IMR-90 (cell line): ENCODE data around the gene CCER1. TPM values are rescaled to one million over a fixed set of nuclear protein-coding genes. Genes with fewer than 3 reads are reported as not detected.

Experiments
- ATAC-seq: fragments of 200-7000 bp; cut with Tn5 transposase; 2 replicates; pipeline ENCODE4 v1.9.1; 2020; ENCODE audit warnings: low read depth, mild to moderate bottlenecking, moderate library complexity
- BruUV-seq: library from RNA; stranded (reverse); fragments of 400-500 nt; replicated peaks from 2 replicates; lab custom pipeline; 2021; lab: Mats Ljungman, UMichigan
- CTCF ChIA-PET: fragments of 300-600 bp; formaldehyde crosslinking; extraction: SDS; loops from one replicate; lab custom pipeline; 2021; ENCODE audit warnings: antibody characterized with exemption; lab: Yijun Ruan, JAX
- POLR2A ChIA-PET: fragments of 300-600 bp; sonication (Branson Sonifier 250); formaldehyde crosslinking; loops from one replicate; lab custom pipeline; 2022; ENCODE audit warnings: antibody characterized with exemption; ENCODE audit not compliant: unreplicated experiment; lab: Charles Lee
- DNase-seq: peaks from one replicate; pipeline ENCODE4 v3.0.0; 2013
- H2AFZ ChIP-seq: replicated peaks from 2 replicates; pipeline ENCODE3; 2013; ENCODE audit warnings: low read length, mild to moderate bottlenecking; ENCODE audit not compliant: poor library complexity
- H2AK5ac ChIP-seq: 2 replicates; pipeline ENCODE4 v1.6.1; 2013; ENCODE audit warnings: low read depth, low read length, inconsistent platforms
- H2AK9ac ChIP-seq: replicated peaks from 2 replicates; pipeline ENCODE3; 2013; ENCODE audit warnings: mild to moderate bottlenecking, low read depth, low read length, moderate library complexity; ENCODE audit not compliant: poor library complexity
- H2BK120ac ChIP-seq: 2 replicates; pipeline ENCODE4 v1.6.1; 2013; ENCODE audit warnings: low read depth, low read length, inconsistent platforms
- H2BK15ac ChIP-seq: 3 replicates; pipeline ENCODE4 v1.6.1; 2013; ENCODE audit warnings: low read depth, low read length, inconsistent platforms
- H2BK20ac ChIP-seq: 2 replicates; pipeline ENCODE4 v1.6.1; 2013; ENCODE audit warnings: low read depth, mild to moderate bottlenecking, inconsistent platforms, low read length, moderate library complexity
- H2BK5ac ChIP-seq: 2 replicates; pipeline ENCODE4 v1.6.1; 2013; ENCODE audit warnings: mild to moderate bottlenecking, low read depth, low read length, inconsistent platforms; ENCODE audit not compliant: poor library complexity, severe bottlenecking
- H3K14ac ChIP-seq: replicated peaks from 2 replicates; pipeline ENCODE4 v1.6.1; 2013; ENCODE audit warnings: low read depth, low read length, inconsistent platforms
- H3K18ac ChIP-seq: 2 replicates; pipeline ENCODE4 v1.6.1; 2013; ENCODE audit warnings: low read depth, low read length, control low read depth
- H3K23ac ChIP-seq: 2 replicates; pipeline ENCODE4 v1.6.1; 2013; ENCODE audit warnings: low read depth, low read length, inconsistent platforms
- H3K27ac ChIP-seq: 2 replicates; pipeline ENCODE4 v1.5.1; 2013; ENCODE audit warnings: mild to moderate bottlenecking, control low read depth, low read length; ENCODE audit not compliant: insufficient read depth
- H3K27me3 ChIP-seq: 2 replicates; pipeline ENCODE4 v1.6.1; 2013; ENCODE audit warnings: low read length; ENCODE audit not compliant: control insufficient read depth, insufficient read depth
- H3K36me3 ChIP-seq: 2 replicates; pipeline ENCODE4 v1.6.1; 2013; ENCODE audit warnings: low read length, mixed read lengths; ENCODE audit not compliant: control insufficient read depth, insufficient read depth
- H3K4ac ChIP-seq: 2 replicates; pipeline ENCODE4 v1.6.1; 2013; ENCODE audit warnings: low read depth, low read length, inconsistent platforms
- H3K4me1 ChIP-seq: 2 replicates; pipeline ENCODE4 v1.6.1; 2013; ENCODE audit warnings: low read length, mixed read lengths; ENCODE audit not compliant: control insufficient read depth, insufficient read depth
- H3K4me2 ChIP-seq: 2 replicates; pipeline ENCODE4 v1.6.1; 2013; ENCODE audit warnings: low read depth, mild to moderate bottlenecking, control low read depth, low read length, moderate library complexity
- H3K4me3 ChIP-seq: 2 replicates; pipeline ENCODE4 v1.5.1; 2013; ENCODE audit warnings: low read depth, mild to moderate bottlenecking, control low read depth, low read length, moderate library complexity; ENCODE audit not compliant: insufficient read depth
- H3K56ac ChIP-seq: 2 replicates; pipeline ENCODE4 v1.6.1; 2013; ENCODE audit warnings: low read length, inconsistent platforms; ENCODE audit not compliant: insufficient read depth; ENCODE audit errors: extremely low read depth
- H3K79me1 ChIP-seq, 2 experiments: 2 replicates each; pipeline ENCODE4 v1.6.1; 2013; ENCODE audit warnings: low read length in 2 of 2, inconsistent platforms in 1 of 2, low read depth in 1 of 2
- H3K9ac ChIP-seq: 2 replicates; pipeline ENCODE4 v1.6.1; 2013; ENCODE audit warnings: low read depth, low read length, control low read depth
- H3K9me1 ChIP-seq: 2 replicates; pipeline ENCODE4 v1.6.1; 2013; ENCODE audit warnings: low read length, inconsistent platforms; ENCODE audit not compliant: insufficient read depth
- H3K9me3 ChIP-seq: 2 replicates; pipeline ENCODE4 v1.6.1; 2013; ENCODE audit warnings: low read length; ENCODE audit not compliant: control insufficient read depth, insufficient read depth
- H4K20me1 ChIP-seq: 2 replicates; pipeline ENCODE4 v1.6.1; 2013; ENCODE audit warnings: low read length, inconsistent platforms; ENCODE audit not compliant: insufficient read depth
- H4K5ac ChIP-seq: 2 replicates; pipeline ENCODE4 v1.6.1; 2013; ENCODE audit warnings: mild to moderate bottlenecking, low read depth, low read length, control low read depth
- H4K8ac ChIP-seq, 2 experiments: 2 replicates each; pipeline ENCODE4 v1.6.1; 2013; ENCODE audit warnings: low read depth in 2 of 2, low read length in 2 of 2, control low read depth in 1 of 2, inconsistent platforms in 1 of 2
- H4K91ac ChIP-seq: 2 replicates; pipeline ENCODE4 v1.6.1; 2013; ENCODE audit warnings: low read depth, low read length, inconsistent platforms; ENCODE audit not compliant: insufficient read depth
- BHLHE40 ChIP-seq: fragments of 150-350 bp; IDR thresholded peaks from 2 replicates; pipeline ENCODE4 v1.6.1; 2016; ENCODE audit warnings: mild to moderate bottlenecking, low read depth, low read length
- CEBPB ChIP-seq: IDR thresholded peaks from 2 replicates; pipeline ENCODE4 v1.6.1; 2012; ENCODE audit warnings: low read depth, low read length, improper control_type of control experiment
- CHD1 ChIP-seq: IDR thresholded peaks from 2 replicates; pipeline ENCODE4 v1.6.1; 2012; ENCODE audit warnings: low read depth, low read length, improper control_type of control experiment
- ELK1 ChIP-seq: fragments of 150-350 bp; IDR thresholded peaks from 2 replicates; pipeline ENCODE4 v1.6.1; 2016; ENCODE audit warnings: low read depth, mild to moderate bottlenecking, low read length, moderate library complexity, borderline replicate concordance
- FOS ChIP-seq: fragments of 150-350 bp; IDR thresholded peaks from 2 replicates; pipeline ENCODE4 v1.6.1; 2016; ENCODE audit warnings: low read depth, low read length
- MAFK ChIP-seq: IDR thresholded peaks from 2 replicates; pipeline ENCODE4 v1.6.1; 2012; ENCODE audit warnings: low read depth, low read length, improper control_type of control experiment
- MAZ ChIP-seq: IDR thresholded peaks from 2 replicates; pipeline ENCODE4 v1.6.1; 2012; ENCODE audit warnings: low read depth, mild to moderate bottlenecking, low read length, improper control_type of control experiment, moderate library complexity, borderline replicate concordance
- MXI1 ChIP-seq: IDR thresholded peaks from 2 replicates; pipeline ENCODE4 v1.6.1; 2012; ENCODE audit warnings: low read depth, mild to moderate bottlenecking, low read length, moderate library complexity, borderline replicate concordance
- NFE2L2 ChIP-seq: fragments of 150-350 bp; IDR thresholded peaks from 2 replicates; pipeline ENCODE4 v1.6.1; 2016; ENCODE audit warnings: low read depth, mild to moderate bottlenecking, low read length
- POLR2A ChIP-seq: IDR thresholded peaks from 2 replicates; pipeline ENCODE4 v1.6.1; 2012; ENCODE audit warnings: mild to moderate bottlenecking, low read depth, low read length
- RAD21 ChIP-seq: IDR thresholded peaks from 2 replicates; pipeline ENCODE4 v1.6.1; 2012; ENCODE audit warnings: low read length, improper control_type of control experiment
- RCOR1 ChIP-seq: IDR thresholded peaks from 2 replicates; pipeline ENCODE4 v1.6.1; 2012; ENCODE audit warnings: mild to moderate bottlenecking, low read length, improper control_type of control experiment; ENCODE audit not compliant: insufficient replicate concordance
- RFX5 ChIP-seq: IDR thresholded peaks from 2 replicates; pipeline ENCODE4 v1.8.0; 2012; ENCODE audit warnings: low read depth, mild to moderate bottlenecking, low read length, moderate library complexity
- SMC3 ChIP-seq: fragments of 150-350 bp; IDR thresholded peaks from 2 replicates; pipeline ENCODE4 v1.6.1; 2016; ENCODE audit warnings: low read depth, mild to moderate bottlenecking, antibody characterized with exemption, low read length, moderate library complexity
- dilution Hi-C: fragments of 300-500 bp; cut with HindIII; formaldehyde crosslinking; loops from one replicate; pipeline ENCODE4 v1.14.3; 2018; ENCODE audit warnings: low sequenced_read_pairs; ENCODE audit not compliant: unreplicated experiment
- in situ Hi-C: fragments of 300-500 bp; cut with MboI; formaldehyde crosslinking; loops from 3 replicates; pipeline ENCODE4 v1.14.3; 2019; ENCODE audit warnings: low sequenced_read_pairs, inconsistent platforms, mixed read lengths
- intact Hi-C: fragments of 100-400 bp; cut with micrococcal nuclease; formaldehyde crosslinking; loops from 2 replicates; pipeline ENCODE4 v1.10.0; 2022
- polyA plus RNA-seq, 3 experiments: library from polyadenylated mRNA; depleted of rRNA; stranded (reverse); fragments of >200 nt; gene quantifications; 2 replicates each; pipeline ENCODE4 v1.2.3, GENCODE V29; 2012; ENCODE audit warnings: low replicate concordance in 1 of 3
- total RNA-seq: library from RNA; depleted of rRNA; stranded (reverse); fragments of >200 nt; gene quantifications from 2 replicates; pipeline ENCODE4 v1.2.3, GENCODE V29; 2012
- TF ChIP-seq, protein P1 (sequence below): fragments of 150-350 bp; IDR thresholded peaks from 2 replicates; pipeline ENCODE4 v1.6.1; 2017; ENCODE audit warnings: mild to moderate bottlenecking, antibody characterized with exemption, low read length, low read depth
- TF ChIP-seq, protein P2 (sequence below): conservative IDR thresholded peaks from 2 replicates; pipeline ENCODE4 v1.5.1; 2012; ENCODE audit warnings: mild to moderate bottlenecking, low read depth, low read length, improper control_type of control experiment

CCER1 gene
- total and polyA plus RNA-seq, 2 of the 4 experiments (the other 2 are of a cell fraction): not detected

DNA sequence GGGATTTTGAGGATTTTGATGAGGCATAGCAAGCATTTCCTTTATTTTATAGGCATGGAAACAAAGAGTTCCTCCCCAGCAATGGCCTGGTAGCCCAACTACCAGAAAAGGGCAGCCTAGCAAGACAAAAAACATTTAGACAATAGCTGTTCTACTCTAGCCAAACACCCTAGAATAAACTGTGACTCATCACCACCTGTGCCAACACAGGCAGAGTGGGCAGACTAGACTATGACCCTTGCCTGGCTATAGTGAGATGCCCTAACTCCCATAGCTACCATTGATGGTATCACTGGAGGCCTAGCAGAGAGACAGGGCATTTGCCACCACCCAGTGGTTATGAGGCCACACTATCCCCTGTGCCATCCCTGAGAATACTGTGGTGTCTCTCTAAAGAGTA lies 15.5 kb upstream of the CCER1 start:
- Histone ChIP-seq H3K79me1 (no peaks in the 10 kb centered on the region), H3K4me1 (peaks cover 10% of the 10 kb centered on the region), H3K18ac (no peak overlapping the region), H2AK5ac (peak overlapping the region; percentile 20; the same call in 1 of the 2 replicates), H3K14ac (0 out of 2 replicates have a peak overlapping the region, but pooled peaks have one; percentile 3), H4K8ac (no peak overlapping the region), H3K36me3 (no peaks in the 10 kb centered on the region), H4K20me1 (no peaks in the 10 kb centered on the region), H2AK9ac (no peak overlapping the region), H3K27ac (no peak overlapping the region), H2BK5ac (no peak overlapping the region), H4K91ac (no peak overlapping the region), H2AFZ (no peak overlapping the region), H4K5ac (no peak overlapping the region), H2BK15ac (no peak overlapping the region), H3K23ac (no peak overlapping the region), H3K9ac (no peak overlapping the region), H3K9me1 (0 out of 2 replicates have a peak, but pooled peaks cover 4% of the 10 kb centered on the region), H3K4me3 (no peak overlapping the region), H3K9me3 (no peaks in the 10 kb centered on the region), H2BK20ac (peak overlapping the region; percentile 24; the same call in 1 of the 2 replicates), H3K4me2 (no peak overlapping the region), H3K56ac (no peak overlapping the region), H2BK120ac (peak overlapping the region; percentile 29; the same call in 1 of the 2 replicates), H3K4ac (peak overlapping the region; percentile 1; the same call in 1 of the 2 replicates), H3K27me3 (no peaks in the 10 kb centered on the region)
- no peak for TF ChIP-seq CHD1
- TF ChIP-seq CEBPB: no peak
- no peak for TF ChIP-seq MAFK
- TF ChIP-seq POLR2A: no peak
- TF ChIP-seq MAZ: no peak
- no peak for TF ChIP-seq RAD21
- TF ChIP-seq RFX5: no peak
- no peak for TF ChIP-seq NFE2L2
- TF ChIP-seq ELK1: no peak
- TF ChIP-seq, protein P1, sequence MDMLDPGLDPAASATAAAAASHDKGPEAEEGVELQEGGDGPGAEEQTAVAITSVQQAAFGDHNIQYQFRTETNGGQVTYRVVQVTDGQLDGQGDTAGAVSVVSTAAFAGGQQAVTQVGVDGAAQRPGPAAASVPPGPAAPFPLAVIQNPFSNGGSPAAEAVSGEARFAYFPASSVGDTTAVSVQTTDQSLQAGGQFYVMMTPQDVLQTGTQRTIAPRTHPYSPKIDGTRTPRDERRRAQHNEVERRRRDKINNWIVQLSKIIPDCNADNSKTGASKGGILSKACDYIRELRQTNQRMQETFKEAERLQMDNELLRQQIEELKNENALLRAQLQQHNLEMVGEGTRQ: no peak
- TF ChIP-seq, protein P2, sequence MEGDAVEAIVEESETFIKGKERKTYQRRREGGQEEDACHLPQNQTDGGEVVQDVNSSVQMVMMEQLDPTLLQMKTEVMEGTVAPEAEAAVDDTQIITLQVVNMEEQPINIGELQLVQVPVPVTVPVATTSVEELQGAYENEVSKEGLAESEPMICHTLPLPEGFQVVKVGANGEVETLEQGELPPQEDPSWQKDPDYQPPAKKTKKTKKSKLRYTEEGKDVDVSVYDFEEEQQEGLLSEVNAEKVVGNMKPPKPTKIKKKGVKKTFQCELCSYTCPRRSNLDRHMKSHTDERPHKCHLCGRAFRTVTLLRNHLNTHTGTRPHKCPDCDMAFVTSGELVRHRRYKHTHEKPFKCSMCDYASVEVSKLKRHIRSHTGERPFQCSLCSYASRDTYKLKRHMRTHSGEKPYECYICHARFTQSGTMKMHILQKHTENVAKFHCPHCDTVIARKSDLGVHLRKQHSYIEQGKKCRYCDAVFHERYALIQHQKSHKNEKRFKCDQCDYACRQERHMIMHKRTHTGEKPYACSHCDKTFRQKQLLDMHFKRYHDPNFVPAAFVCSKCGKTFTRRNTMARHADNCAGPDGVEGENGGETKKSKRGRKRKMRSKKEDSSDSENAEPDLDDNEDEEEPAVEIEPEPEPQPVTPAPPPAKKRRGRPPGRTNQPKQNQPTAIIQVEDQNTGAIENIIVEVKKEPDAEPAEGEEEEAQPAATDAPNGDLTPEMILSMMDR: no peak
- TF ChIP-seq RCOR1: no peak
- no peak for TF ChIP-seq MXI1
- no peak for TF ChIP-seq FOS
- TF ChIP-seq BHLHE40: no peak
- no peak for TF ChIP-seq SMC3
- dilution Hi-C loops: no loop called here
- intact Hi-C loops: no loop called here
- ChIA-PET CTCF (interaction anchor here (0.7 to 2.6 kb wide), 3 partner anchors 11 to 208 kb away, joined by 3 to 9 read pairs (median 4); no protein-coding TSS in a partner anchor), POLR2A (no interaction called here)
- no TSS peak for BruUV-seq
- ATAC-seq: no peak
- DNase-seq: peak; percentile 12
- in situ Hi-C loops: loop anchor here (5.0 to 25.0 kb wide), 2 partner anchors 382 to 1667 kb away; no protein-coding TSS in a partner anchor
